WTC11 (cell line): ENCODE results near the gene TP53BP2. TPM values are rescaled to one million over a fixed set of nuclear protein-coding genes. Genes with fewer than 3 reads are reported as not detected.
A peak's percentile ranks its signal among the peaks of the same experiment; 100 is the strongest.

Source experiments
- ATAC-seq: fragments of 200-7000 bp; cut with Tn5 transposase; 2 replicates; pipeline ENCODE4 v1.10.0; 2021; ENCODE audit warnings: mild to moderate bottlenecking, moderate library complexity
- CTCF ChIA-PET: fragments of 300-600 bp; sonication (Branson Sonifier 250); formaldehyde crosslinking; loops from one replicate; lab custom pipeline; 2021; ENCODE audit warnings: antibody characterized with exemption; lab: Charles Lee
- POLR2A ChIA-PET: fragments of 350-600 bp; sonication (Branson Sonifier 250); formaldehyde crosslinking; loops from one replicate; lab custom pipeline; 2021; ENCODE audit warnings: antibody characterized with exemption; lab: Charles Lee
- DNase-seq: peaks from one replicate; pipeline ENCODE4 v3.0.0; 2021; ENCODE audit warnings: low spot score
- H3K27ac Mint-ChIP-seq: 2 replicates; pipeline ENCODE4 v1.8.0; 2021; ENCODE audit warnings: mixed read lengths
- H3K27me3 Mint-ChIP-seq: 2 replicates; pipeline ENCODE4 v1.8.0; 2021; ENCODE audit warnings: low read depth, mild to moderate bottlenecking, moderate library complexity, mixed read lengths
- H3K36me3 Mint-ChIP-seq: 2 replicates; pipeline ENCODE4 v1.8.0; 2021; ENCODE audit warnings: mixed read lengths
- H3K4me1 Mint-ChIP-seq: 2 replicates; pipeline ENCODE4 v1.8.0; 2022; ENCODE audit warnings: mixed read lengths
- H3K4me3 Mint-ChIP-seq: 2 replicates; pipeline ENCODE4 v1.8.0; 2021; ENCODE audit warnings: mild to moderate bottlenecking, moderate library complexity, mixed read lengths
- H3K9me3 Mint-ChIP-seq: 2 replicates; pipeline ENCODE4 v1.8.0; 2021; ENCODE audit warnings: mixed read lengths
- CREB1 ChIP-seq: sonication (generic); formaldehyde crosslinking; IDR thresholded peaks from 2 replicates; pipeline ENCODE4 v1.8.0; 2023; ENCODE audit warnings: mild to moderate bottlenecking, missing genetic modification reagents
- ESRRA ChIP-seq: sonication (generic); formaldehyde crosslinking; IDR thresholded peaks from 2 replicates; pipeline ENCODE4 v1.8.1; 2022; ENCODE audit warnings: mild to moderate bottlenecking, missing genetic modification reagents, borderline replicate concordance
- ETV6 ChIP-seq: sonication (generic); formaldehyde crosslinking; IDR thresholded peaks from 2 replicates; pipeline ENCODE4 v1.8.1; 2022; ENCODE audit warnings: mild to moderate bottlenecking, missing genetic modification reagents
- GRHL2 ChIP-seq: fragments of 250-450 bp; sonication (Bioruptor Pico); IDR thresholded peaks from 2 replicates; pipeline ENCODE4 v1.8.0; 2022; ENCODE audit warnings: mild to moderate bottlenecking, moderate library complexity; ENCODE audit not compliant: insufficient replicate concordance, severe bottlenecking
- KAT7 ChIP-seq: sonication (generic); formaldehyde crosslinking; IDR thresholded peaks from 2 replicates; pipeline ENCODE4 v1.8.1; 2023; ENCODE audit warnings: missing genetic modification reagents, mild to moderate bottlenecking, borderline replicate concordance
- TP53 ChIP-seq: sonication (generic); formaldehyde crosslinking; IDR thresholded peaks from 2 replicates; pipeline ENCODE4 v1.8.1; 2023; ENCODE audit warnings: mild to moderate bottlenecking, missing genetic modification reagents
- ZNF317 ChIP-seq: sonication (generic); formaldehyde crosslinking; IDR thresholded peaks from 2 replicates; pipeline ENCODE4 v1.8.1; 2023; ENCODE audit warnings: low read depth, mild to moderate bottlenecking, moderate library complexity, missing genetic modification reagents, borderline replicate concordance
- total RNA-seq: library from RNA; stranded (reverse); gene quantifications from 3 replicates; pipeline ENCODE4 v1.2.3, GENCODE V29; 2021
- TF ChIP-seq, protein P1 (sequence below): sonication (generic); formaldehyde crosslinking; IDR thresholded peaks from 2 replicates; pipeline ENCODE4 v1.8.1; 2022; ENCODE audit warnings: low read depth, mild to moderate bottlenecking, moderate library complexity, missing genetic modification reagents, borderline replicate concordance
- TF ChIP-seq, protein P2 (sequence below): fragments of 250-450 bp; sonication (Bioruptor Pico); IDR thresholded peaks from 2 replicates; pipeline ENCODE4 v1.9.0; 2021; ENCODE audit warnings: moderate library complexity, mild to moderate bottlenecking, inconsistent platforms, borderline replicate concordance
- TF ChIP-seq, protein P3 (sequence below): fragments of 250-450 bp; sonication (Bioruptor Pico); IDR thresholded peaks from 2 replicates; pipeline ENCODE4 v1.8.0; 2021; ENCODE audit warnings: mild to moderate bottlenecking
- TF ChIP-seq, protein P4 (sequence below): sonication (generic); formaldehyde crosslinking; IDR thresholded peaks from 2 replicates; pipeline ENCODE4 v1.8.0; 2022; ENCODE audit warnings: missing genetic modification reagents

Gene TP53BP2
- total RNA-seq, 1 experiment from 2014 or later = 42.7 TPM

DNA sequence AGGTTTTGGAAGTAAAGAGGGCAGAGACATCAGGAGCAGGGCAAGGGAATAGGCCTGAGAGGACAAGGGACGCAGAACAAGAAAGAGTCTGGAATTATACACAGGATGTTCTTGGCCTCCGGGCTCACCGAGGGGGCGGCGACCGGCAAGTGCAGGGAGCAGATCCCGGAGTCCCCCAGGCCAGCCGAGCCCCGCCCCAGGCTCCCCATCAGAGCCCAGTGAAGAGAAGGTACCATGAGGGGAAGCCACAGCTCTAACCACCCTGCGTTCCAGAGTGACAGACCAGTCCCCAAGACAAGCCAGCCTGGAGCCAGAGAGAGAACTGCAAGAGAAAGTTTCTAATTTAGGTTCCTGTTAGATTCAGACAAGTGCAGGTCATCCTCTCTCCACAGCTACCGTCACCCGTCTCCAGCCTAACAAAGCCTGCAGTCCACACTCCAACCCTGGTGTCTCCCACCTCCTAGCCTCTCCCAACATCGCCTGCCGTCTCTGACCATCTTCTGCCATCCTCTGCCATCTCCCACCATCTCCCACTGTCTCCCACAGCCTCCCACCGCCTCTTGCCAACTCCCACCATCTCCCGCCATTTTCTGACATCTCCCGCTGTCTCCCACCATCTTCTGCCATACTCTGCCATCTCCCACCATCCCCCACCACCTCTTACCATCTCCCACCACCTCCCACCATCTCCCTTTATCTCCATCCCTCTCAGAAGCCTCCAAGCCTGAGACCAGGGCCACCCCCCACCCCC is 90.9 kb downstream of the TP53BP2 start (continued):
- TF ChIP-seq, protein P1, sequence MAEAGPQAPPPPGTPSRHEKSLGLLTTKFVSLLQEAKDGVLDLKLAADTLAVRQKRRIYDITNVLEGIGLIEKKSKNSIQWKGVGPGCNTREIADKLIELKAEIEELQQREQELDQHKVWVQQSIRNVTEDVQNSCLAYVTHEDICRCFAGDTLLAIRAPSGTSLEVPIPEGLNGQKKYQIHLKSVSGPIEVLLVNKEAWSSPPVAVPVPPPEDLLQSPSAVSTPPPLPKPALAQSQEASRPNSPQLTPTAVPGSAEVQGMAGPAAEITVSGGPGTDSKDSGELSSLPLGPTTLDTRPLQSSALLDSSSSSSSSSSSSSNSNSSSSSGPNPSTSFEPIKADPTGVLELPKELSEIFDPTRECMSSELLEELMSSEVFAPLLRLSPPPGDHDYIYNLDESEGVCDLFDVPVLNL (CRISPR knock-in tag) = no peak
- TF ChIP-seq TP53 (CRISPR knock-in tag) = no peak
- no peak for TF ChIP-seq GRHL2
- TF ChIP-seq KAT7 (CRISPR knock-in tag) = no peak
- TF ChIP-seq, protein P2, sequence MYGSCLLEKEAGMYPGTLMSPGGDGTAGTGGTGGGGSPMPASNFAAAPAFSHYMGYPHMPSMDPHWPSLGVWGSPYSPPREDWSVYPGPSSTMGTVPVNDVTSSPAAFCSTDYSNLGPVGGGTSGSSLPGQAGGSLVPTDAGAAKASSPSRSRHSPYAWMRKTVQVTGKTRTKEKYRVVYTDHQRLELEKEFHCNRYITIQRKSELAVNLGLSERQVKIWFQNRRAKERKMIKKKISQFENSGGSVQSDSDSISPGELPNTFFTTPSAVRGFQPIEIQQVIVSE (CRISPR knock-in tag) = no peak
- TF ChIP-seq, all 79 proteins: peak for 0

DNA sequence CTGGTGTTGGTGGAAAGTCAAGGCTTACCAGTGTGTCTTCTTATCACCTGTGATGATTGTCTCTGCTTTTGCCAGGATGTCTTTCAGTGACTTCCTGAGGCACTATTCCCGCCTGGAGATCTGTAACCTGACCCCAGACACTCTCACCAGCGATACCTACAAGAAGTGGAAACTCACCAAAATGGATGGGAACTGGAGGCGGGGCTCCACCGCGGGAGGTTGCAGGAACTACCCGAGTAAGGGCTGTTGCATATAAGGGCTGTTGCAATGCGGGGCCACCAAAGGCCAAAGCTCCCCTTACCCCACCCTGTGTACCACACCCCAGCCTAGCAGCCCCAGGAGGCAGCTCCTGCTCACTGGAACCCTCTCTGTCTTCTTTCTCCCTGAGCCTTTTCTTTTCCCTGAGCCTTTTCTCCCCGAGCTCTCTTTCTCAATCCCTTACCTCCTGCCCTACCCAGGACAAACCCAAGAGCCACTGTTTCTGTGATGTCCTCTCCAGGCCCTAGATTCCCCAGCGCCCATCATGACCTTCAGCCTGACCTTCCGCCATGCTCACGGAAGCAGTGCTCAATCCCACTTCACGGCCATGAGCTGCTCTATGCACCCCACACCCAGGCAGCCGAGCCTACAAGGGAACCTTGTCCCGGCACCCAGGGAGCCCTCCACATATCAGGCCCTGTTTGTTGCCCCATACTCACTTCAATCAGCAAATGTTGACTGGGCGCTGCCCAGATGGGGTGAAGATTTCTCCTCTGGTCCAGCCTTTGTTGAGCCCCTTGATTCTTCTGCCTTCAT is 92.8 kb downstream of the TP53BP2 start:
- Mint-ChIP-seq H3K36me3 (no peaks in the 10 kb centered on the region), H3K27ac (peak overlapping the region; percentile 84; the same call in 1 of the 2 replicates), H3K9me3 (no peaks in the 10 kb centered on the region), H3K4me1 (peaks cover 20% of the 10 kb centered on the region), H3K27me3 (peaks cover 14% of the 10 kb centered on the region), H3K4me3 (no peak overlapping the region)
- ChIA-PET POLR2A (interaction anchor here (1.3 kb wide), 1 partner anchor 11 kb away, joined by 3 read pairs; no protein-coding TSS in a partner anchor), CTCF (interaction anchor here (0.5 to 2.2 kb wide), 4 partner anchors 23 to 57 kb away, joined by 3 to 10 read pairs (median 6); partner anchors contain the start of gene CAPN2)
- DNase-seq (peak; percentile 75), ATAC-seq (peak; percentile 73)
- TF ChIP-seq ESRRA (peak; percentile 88; the same call in 1 of the 2 replicates), ZNF317 (CRISPR knock-in tag) (no peak), ETV6 (CRISPR knock-in tag) (0 out of 2 replicates have a peak, but pooled peaks have one; percentile 38)
- TF ChIP-seq, protein P3, sequence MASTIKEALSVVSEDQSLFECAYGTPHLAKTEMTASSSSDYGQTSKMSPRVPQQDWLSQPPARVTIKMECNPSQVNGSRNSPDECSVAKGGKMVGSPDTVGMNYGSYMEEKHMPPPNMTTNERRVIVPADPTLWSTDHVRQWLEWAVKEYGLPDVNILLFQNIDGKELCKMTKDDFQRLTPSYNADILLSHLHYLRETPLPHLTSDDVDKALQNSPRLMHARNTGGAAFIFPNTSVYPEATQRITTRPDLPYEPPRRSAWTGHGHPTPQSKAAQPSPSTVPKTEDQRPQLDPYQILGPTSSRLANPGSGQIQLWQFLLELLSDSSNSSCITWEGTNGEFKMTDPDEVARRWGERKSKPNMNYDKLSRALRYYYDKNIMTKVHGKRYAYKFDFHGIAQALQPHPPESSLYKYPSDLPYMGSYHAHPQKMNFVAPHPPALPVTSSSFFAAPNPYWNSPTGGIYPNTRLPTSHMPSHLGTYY = no peak
- TF ChIP-seq, protein P4, sequence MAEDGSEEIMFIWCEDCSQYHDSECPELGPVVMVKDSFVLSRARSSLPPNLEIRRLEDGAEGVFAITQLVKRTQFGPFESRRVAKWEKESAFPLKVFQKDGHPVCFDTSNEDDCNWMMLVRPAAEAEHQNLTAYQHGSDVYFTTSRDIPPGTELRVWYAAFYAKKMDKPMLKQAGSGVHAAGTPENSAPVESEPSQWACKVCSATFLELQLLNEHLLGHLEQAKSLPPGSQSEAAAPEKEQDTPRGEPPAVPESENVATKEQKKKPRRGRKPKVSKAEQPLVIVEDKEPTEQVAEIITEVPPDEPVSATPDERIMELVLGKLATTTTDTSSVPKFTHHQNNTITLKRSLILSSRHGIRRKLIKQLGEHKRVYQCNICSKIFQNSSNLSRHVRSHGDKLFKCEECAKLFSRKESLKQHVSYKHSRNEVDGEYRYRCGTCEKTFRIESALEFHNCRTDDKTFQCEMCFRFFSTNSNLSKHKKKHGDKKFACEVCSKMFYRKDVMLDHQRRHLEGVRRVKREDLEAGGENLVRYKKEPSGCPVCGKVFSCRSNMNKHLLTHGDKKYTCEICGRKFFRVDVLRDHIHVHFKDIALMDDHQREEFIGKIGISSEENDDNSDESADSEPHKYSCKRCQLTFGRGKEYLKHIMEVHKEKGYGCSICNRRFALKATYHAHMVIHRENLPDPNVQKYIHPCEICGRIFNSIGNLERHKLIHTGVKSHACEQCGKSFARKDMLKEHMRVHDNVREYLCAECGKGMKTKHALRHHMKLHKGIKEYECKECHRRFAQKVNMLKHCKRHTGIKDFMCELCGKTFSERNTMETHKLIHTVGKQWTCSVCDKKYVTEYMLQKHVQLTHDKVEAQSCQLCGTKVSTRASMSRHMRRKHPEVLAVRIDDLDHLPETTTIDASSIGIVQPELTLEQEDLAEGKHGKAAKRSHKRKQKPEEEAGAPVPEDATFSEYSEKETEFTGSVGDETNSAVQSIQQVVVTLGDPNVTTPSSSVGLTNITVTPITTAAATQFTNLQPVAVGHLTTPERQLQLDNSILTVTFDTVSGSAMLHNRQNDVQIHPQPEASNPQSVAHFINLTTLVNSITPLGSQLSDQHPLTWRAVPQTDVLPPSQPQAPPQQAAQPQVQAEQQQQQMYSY (CRISPR knock-in tag) = peak; percentile 95

DNA sequence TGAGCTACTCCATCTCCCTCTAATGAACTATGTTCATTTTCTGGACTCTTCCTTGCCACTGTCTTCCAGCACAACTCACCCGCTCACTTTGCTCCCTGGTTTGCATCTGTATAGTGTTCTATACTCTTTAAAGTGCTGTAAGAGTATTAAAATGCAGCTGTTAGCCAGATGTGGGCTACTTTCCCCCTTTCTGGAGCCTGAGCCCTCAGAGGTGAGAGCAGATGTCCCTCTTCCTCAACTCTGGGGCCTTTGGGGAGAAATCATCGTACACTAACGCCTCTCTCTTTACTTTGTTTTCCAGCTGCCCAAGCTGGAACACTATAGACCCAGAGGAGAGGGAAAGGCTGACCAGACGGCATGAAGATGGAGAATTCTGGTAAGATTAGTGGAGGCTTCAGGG is 94.1 kb downstream of the TP53BP2 start:
- no peak overlapping the region for H3K27ac Mint-ChIP-seq
- CTCF ChIA-PET = interaction anchor here (1.1 to 3.6 kb wide), 4 partner anchors 26 to 56 kb away, joined by 3 to 34 read pairs (median 9); partner anchors contain the start of gene CAPN2
- no peaks in the 10 kb centered on the region for H3K9me3 Mint-ChIP-seq
- DNase-seq (no peak), ATAC-seq (no peak)
- no peak overlapping the region for H3K4me3 Mint-ChIP-seq
- POLR2A ChIA-PET = interaction anchor here (0.5 to 1.3 kb wide), 2 partner anchors 10 to 124 kb away, joined by 3 read pairs; no protein-coding TSS in a partner anchor
- TF ChIP-seq CREB1 (CRISPR knock-in tag) = no peak
- H3K4me1 Mint-ChIP-seq = peaks cover 20% of the 10 kb centered on the region
- H3K36me3 Mint-ChIP-seq = peaks cover 3% of the 10 kb centered on the region; the same call in 1 of the 2 replicates
- H3K27me3 Mint-ChIP-seq = peaks cover 26% of the 10 kb centered on the region
